Left cardiac atrium (tissue), 4 donors: ENCODE results near the gene PPIAL4G. TPM values are rescaled to one million over a fixed set of nuclear protein-coding genes. Genes with fewer than 3 reads are reported as not detected.
"Not testable (repeated sequence)": the region's sequence is repeated elsewhere in the genome, so short reads cannot be mapped to it uniquely, and the experiment has no call there.

Source experiments
- ATAC-seq, 2 donors: fragments of 200-7000 bp; cut with Tn5 transposase; one replicate each; pipeline ENCODE4 v1.9.1; 2020; ENCODE audit warnings: mild to moderate bottlenecking in 2 of 2, moderate library complexity in 2 of 2
- DNase-seq: peaks from one replicate; pipeline ENCODE4 v3.0.0-alpha.2; 2020
- intact Hi-C, 2 donors: fragments of 100-400 bp; cut with DNase I; formaldehyde crosslinking; loops; one replicate each; pipeline versions ENCODE4 v1.14.1 to v1.15.1; 2022 to 2023
- total RNA-seq, 2 donors: library from RNA; stranded (reverse); fragmentation: NEBNext Ultra II Directional; extraction: Animal tissue kit (Norgen Biotek cat#: 25700); gene quantifications; one replicate each; pipeline ENCODE4 v1.2.1, GENCODE V29; 2021
- donor health status: DM: no; HTN: yes; CAD: no.
- donor health status: DM: no; HTN: yes; CAD: no; lungs with severe emphysema.
- donor health status: DM: yes; HTN: yes; CAD: no.
- donor health status: Dilated cardiomyopathy.

Gene PPIAL4G
- total RNA-seq, 2 donors from 2014 or later: not detected

- intact Hi-C loops: no loop called here
- ATAC-seq (no peak), DNase-seq (no peak)
These were observed 48.3 kb downstream of the PPIAL4G start for GRCh38 chr1:148434832-148435231.

GRCh38 chr1:148432916-148433317 lies 50.2 kb downstream of the PPIAL4G start:
- DNase-seq, intact Hi-C loops: not testable (repeated sequence)
- ATAC-seq: peak; percentile 65 to 71

Other genes starting within 250 kb of the PPIAL4G start
- gene NBPF14, start 112.7 kb upstream of the PPIAL4G start, total RNA-seq: 10 to 100 TPM in 1 of 2 donors, 1 to 10 TPM in 1; 8.6 to 16.9 TPM